Glutamatergic neuron (in vitro differentiated cells): ENCODE data around the gene AGR2. TPM values are rescaled to one million over a fixed set of nuclear protein-coding genes. Genes with fewer than 3 reads are reported as not detected.

Source experiments
- DNase-seq: peaks from one replicate; pipeline ENCODE4 v3.0.0; 2022
- H3K27ac Mint-ChIP-seq: one replicate; pipeline ENCODE4 v1.8.0; 2020; ENCODE audit warnings: mild to moderate bottlenecking, mixed read lengths, inconsistent platforms; ENCODE audit not compliant: unreplicated experiment
- H3K27me3 Mint-ChIP-seq: one replicate; pipeline ENCODE4 v1.8.0; 2020; ENCODE audit warnings: mild to moderate bottlenecking, moderate library complexity, mixed read lengths, inconsistent platforms; ENCODE audit not compliant: unreplicated experiment
- H3K36me3 Mint-ChIP-seq: one replicate; pipeline ENCODE4 v1.8.0; 2020; ENCODE audit warnings: mild to moderate bottlenecking, mixed read lengths, inconsistent platforms; ENCODE audit not compliant: unreplicated experiment
- H3K4me1 Mint-ChIP-seq: one replicate; pipeline ENCODE4 v1.8.0; 2020; ENCODE audit warnings: mild to moderate bottlenecking, low read depth, mixed read lengths, inconsistent platforms; ENCODE audit not compliant: unreplicated experiment
- H3K4me3 Mint-ChIP-seq: one replicate; pipeline ENCODE4 v1.8.0; 2020; ENCODE audit warnings: mild to moderate bottlenecking, mixed read lengths, inconsistent platforms; ENCODE audit not compliant: unreplicated experiment
- H3K9me3 Mint-ChIP-seq: one replicate; pipeline ENCODE4 v1.8.0; 2020; ENCODE audit warnings: mild to moderate bottlenecking, moderate library complexity, mixed read lengths, inconsistent platforms; ENCODE audit not compliant: unreplicated experiment
- CTCF ChIP-seq: fragments of 200-600 bp; sonication (generic); IDR thresholded peaks from one replicate; pipeline ENCODE4 v1.5.0; 2021; ENCODE audit not compliant: partially characterized antibody, unreplicated experiment
- total RNA-seq: library from RNA; stranded (reverse); fragmentation: NEBNext Ultra II Directional; extraction: Animal tissue kit (Norgen Biotek cat#: 25700); gene quantifications from one replicate; pipeline ENCODE4 v1.2.1, GENCODE V29; 2021; ENCODE audit not compliant: unreplicated experiment

AGR2 gene
- total RNA-seq, 1 donor from 2014 or later = not detected

- Mint-ChIP-seq H3K9me3 (no peaks in the 10 kb centered on the region), H3K27ac (no peak overlapping the region), H3K27me3 (peaks cover 1% of the 10 kb centered on the region), H3K36me3 (no peaks in the 10 kb centered on the region), H3K4me1 (peaks cover 2% of the 10 kb centered on the region), H3K4me3 (no peak overlapping the region)
- TF ChIP-seq CTCF = no peak
- DNase-seq = no peak
Measured at GRCh38 chr7:16839646-16840045, 34.8 kb upstream of the AGR2 start.

- no peak for TF ChIP-seq CTCF
- Mint-ChIP-seq H3K4me3 (no peak overlapping the region), H3K36me3 (no peaks in the 10 kb centered on the region), H3K27ac (no peak overlapping the region), H3K9me3 (no peaks in the 10 kb centered on the region), H3K27me3 (peaks cover 1% of the 10 kb centered on the region), H3K4me1 (peaks cover 2% of the 10 kb centered on the region)
- no peak for DNase-seq
Measured at GRCh38 chr7:16838891-16839290, 34.1 kb upstream of the AGR2 start.

GRCh38 chr7:16838386-16838785, 33.6 kb upstream of the AGR2 start:
- TF ChIP-seq CTCF = no peak
- H3K36me3 Mint-ChIP-seq = no peaks in the 10 kb centered on the region
- peaks cover 1% of the 10 kb centered on the region for H3K27me3 Mint-ChIP-seq
- DNase-seq = no peak
- no peaks in the 10 kb centered on the region for H3K9me3 Mint-ChIP-seq
- peaks cover 2% of the 10 kb centered on the region for H3K4me1 Mint-ChIP-seq
- H3K27ac Mint-ChIP-seq = no peak overlapping the region
- H3K4me3 Mint-ChIP-seq = no peak overlapping the region

- TF ChIP-seq CTCF = no peak
- no peak overlapping the region for H3K4me3 Mint-ChIP-seq
- DNase-seq = no peak
- H3K27ac Mint-ChIP-seq = no peak overlapping the region
- H3K4me1 Mint-ChIP-seq = peaks cover 1% of the 10 kb centered on the region
- no peaks in the 10 kb centered on the region for H3K9me3 Mint-ChIP-seq
- H3K36me3 Mint-ChIP-seq = no peaks in the 10 kb centered on the region
- peaks cover 1% of the 10 kb centered on the region for H3K27me3 Mint-ChIP-seq
Measured at GRCh38 chr7:16836481-16836880, 31.7 kb upstream of the AGR2 start.

GRCh38 chr7:16833373-16833772, 28.6 kb upstream of the AGR2 start:
- peaks cover 1% of the 10 kb centered on the region for H3K27me3 Mint-ChIP-seq
- no peak for DNase-seq
- no peak overlapping the region for H3K27ac Mint-ChIP-seq
- H3K9me3 Mint-ChIP-seq = no peaks in the 10 kb centered on the region
- no peak overlapping the region for H3K4me3 Mint-ChIP-seq
- peaks cover 7% of the 10 kb centered on the region for H3K36me3 Mint-ChIP-seq
- no peaks in the 10 kb centered on the region for H3K4me1 Mint-ChIP-seq
- TF ChIP-seq CTCF = no peak
